Body of pancreas (tissue), 4 donors: ENCODE measurements around the gene SEMA3A.

ENCODE experiments used
- CTCF ChIP-seq, 7 experiments: fragments of 450-650 bp in 4 of 7; fragments of 200-600 bp in 3 of 7; sonication (generic) in 3 of 7; IDR thresholded peaks; one replicate each; pipeline ENCODE4 v1.5.1; 2016 to 2019; ENCODE audit warnings: antibody characterized with exemption in 7 of 7
- POLR2A ChIP-seq, 3 donors: fragments of 450-650 bp; IDR thresholded peaks; one replicate each; pipeline ENCODE4 v1.6.1; 2016; ENCODE audit warnings: antibody characterized with exemption in 3 of 3, mild to moderate bottlenecking in 2 of 3

- TF ChIP-seq CTCF (IDR thresholded peaks at IDR 0.05) = no peak
- TF ChIP-seq POLR2A (IDR thresholded peaks at IDR 0.05) = no peak
These were observed 230.3 kb downstream of the SEMA3A start for GRCh38 chr7:83964318-83964717.
